ENCODE results near the gene GMPPB. TPM values are rescaled to one million over a fixed set of nuclear protein-coding genes. Genes with fewer than 3 reads are reported as not detected.

The GMPPB gene
- polyA plus RNA-seq, 3 donors from 2014 or later: 13.5 to 35.2 (median 32.5) TPM

GRCh38 chr3:49716169-49716568, 7.6 kb downstream of the GMPPB start:
- DNase-seq: no peak
- no peak overlapping the region for H3K27ac Mint-ChIP-seq

GRCh38 chr3:49715611-49716121, 8.1 kb downstream of the GMPPB start:
- H3K36me3 Mint-ChIP-seq: no peaks in the 10 kb centered on the region
- peaks cover 0 to 2% (median 0%) of the 10 kb centered on the region in 3 donors for H3K27me3 Mint-ChIP-seq (ENCODE audit: low read depth in 3 of 3)
- DNase-seq: no peak
- H3K27ac Mint-ChIP-seq: no peak overlapping the region
- no peaks in the 10 kb centered on the region for H3K9me3 Mint-ChIP-seq
- H3K4me1 Mint-ChIP-seq: peaks cover 43 to 44% of the 10 kb centered on the region in 2 donors
- no peak overlapping the region for H3K4me3 Mint-ChIP-seq

More at GRCh38 chr3:49716169-49716568, 7.6 kb downstream of the GMPPB start:
- peaks cover 0 to 2% (median 0%) of the 10 kb centered on the region in 3 donors for H3K27me3 Mint-ChIP-seq (ENCODE audit: low read depth in 3 of 3)
- peaks cover 38 to 44% of the 10 kb centered on the region in 2 donors for H3K4me1 Mint-ChIP-seq
- H3K36me3 Mint-ChIP-seq: no peaks in the 10 kb centered on the region
- no peaks in the 10 kb centered on the region for H3K9me3 Mint-ChIP-seq
- H3K4me3 Mint-ChIP-seq: no peak overlapping the region

GRCh38 chr3:49714728-49715550, 8.8 kb downstream of the GMPPB start:
- peaks cover 0 to 2% (median 0%) of the 10 kb centered on the region in 3 donors for H3K27me3 Mint-ChIP-seq (ENCODE audit: low read depth in 3 of 3)
- peaks cover 39 to 43% of the 10 kb centered on the region in 2 donors for H3K4me1 Mint-ChIP-seq
- H3K4me3 Mint-ChIP-seq: no peak overlapping the region
- no peak for DNase-seq
- no peak overlapping the region for H3K27ac Mint-ChIP-seq
- H3K36me3 Mint-ChIP-seq: no peaks in the 10 kb centered on the region
- H3K9me3 Mint-ChIP-seq: no peaks in the 10 kb centered on the region

- peaks cover 25 to 29% of the 10 kb centered on the region in 2 donors for H3K4me1 Mint-ChIP-seq
- no peak overlapping the region for H3K4me3 Mint-ChIP-seq
- H3K27ac Mint-ChIP-seq: no peak overlapping the region
- no peak for DNase-seq
- peaks cover 0 to 1% (median 0%) of the 10 kb centered on the region in 3 donors for H3K36me3 Mint-ChIP-seq
- no peaks in the 10 kb centered on the region for H3K9me3 Mint-ChIP-seq
- H3K27me3 Mint-ChIP-seq (ENCODE audit: low read depth in 3 of 3): no peaks in the 10 kb centered on the region
Observed at GRCh38 chr3:49713336-49714105, 10.2 kb downstream of the GMPPB start.

GRCh38 chr3:49712631-49713317, 11.0 kb downstream of the GMPPB start:
- Mint-ChIP-seq H3K27me3 (ENCODE audit: low read depth in 3 of 3) (no peaks in the 10 kb centered on the region), H3K4me1 (peaks cover 23 to 28% of the 10 kb centered on the region in 2 donors), H3K9me3 (no peaks in the 10 kb centered on the region), H3K4me3 (peak overlapping the region in 1 of 5 donors; percentile 29), H3K36me3 (peaks cover 0 to 6% (median under 1%) of the 10 kb centered on the region in 3 donors), H3K27ac (peak overlapping the region in 2 of 6 donors; percentile 12 to 60)
- no peak for DNase-seq

GRCh38 chr3:49712166-49712565, 11.6 kb downstream of the GMPPB start:
- peaks cover 23 to 28% of the 10 kb centered on the region in 2 donors for H3K4me1 Mint-ChIP-seq
- H3K27me3 Mint-ChIP-seq (ENCODE audit: low read depth in 3 of 3): no peaks in the 10 kb centered on the region
- peaks cover 2 to 8% (median 4%) of the 10 kb centered on the region in 3 donors for H3K36me3 Mint-ChIP-seq
- no peak for DNase-seq
- peak overlapping the region in 2 of 5 donors; percentile 7 to 29 for H3K4me3 Mint-ChIP-seq
- peak overlapping the region in 4 of 6 donors; percentile 12 to 51 (median 38) for H3K27ac Mint-ChIP-seq
- no peaks in the 10 kb centered on the region for H3K9me3 Mint-ChIP-seq

GRCh38 chr3:49711489-49711888, 12.3 kb downstream of the GMPPB start:
- no peaks in the 10 kb centered on the region for H3K9me3 Mint-ChIP-seq
- H3K27ac Mint-ChIP-seq: peak overlapping the region; percentile 43 to 89 (median 60)
- DNase-seq: peak; percentile 38 to 50 (median 41)
- peaks cover 4 to 8% (median 4%) of the 10 kb centered on the region in 3 donors for H3K36me3 Mint-ChIP-seq
- H3K27me3 Mint-ChIP-seq (ENCODE audit: low read depth in 3 of 3): no peaks in the 10 kb centered on the region
- H3K4me3 Mint-ChIP-seq: peak overlapping the region; percentile 1 to 54 (median 18)
- peaks cover 23 to 28% of the 10 kb centered on the region in 2 donors for H3K4me1 Mint-ChIP-seq

- H3K27ac Mint-ChIP-seq: no peak overlapping the region
- H3K9me3 Mint-ChIP-seq: no peaks in the 10 kb centered on the region
- no peaks in the 10 kb centered on the region for H3K27me3 Mint-ChIP-seq (ENCODE audit: low read depth in 3 of 3)
Observed at GRCh38 chr3:49709852-49710251, 13.9 kb downstream of the GMPPB start.

GRCh38 chr3:49707113-49707480, 16.7 kb downstream of the GMPPB start:
- H3K27ac Mint-ChIP-seq: peak overlapping the region in 1 of 6 donors; percentile 34
- peaks cover 9 to 16% of the 10 kb centered on the region in 2 donors for H3K4me1 Mint-ChIP-seq
- DNase-seq: no peak
- H3K4me3 Mint-ChIP-seq: no peak overlapping the region
- no peaks in the 10 kb centered on the region for H3K9me3 Mint-ChIP-seq
- no peaks in the 10 kb centered on the region for H3K27me3 Mint-ChIP-seq (ENCODE audit: low read depth in 3 of 3)
- peaks cover 4 to 11% (median 4%) of the 10 kb centered on the region in 3 donors for H3K36me3 Mint-ChIP-seq

More at GRCh38 chr3:49709852-49710251, 13.9 kb downstream of the GMPPB start:
- Mint-ChIP-seq H3K36me3 (peaks cover 4 to 8% (median 4%) of the 10 kb centered on the region in 3 donors), H3K4me3 (no peak overlapping the region), H3K4me1 (peaks cover 22 to 28% of the 10 kb centered on the region in 2 donors)
- DNase-seq: no peak

- H3K27ac Mint-ChIP-seq: peak overlapping the region in 2 of 6 donors; percentile 8 to 34
- no peak overlapping the region for H3K4me3 Mint-ChIP-seq
- DNase-seq: no peak
- no peaks in the 10 kb centered on the region for H3K9me3 Mint-ChIP-seq
- H3K36me3 Mint-ChIP-seq: peaks cover 4 to 11% (median 4%) of the 10 kb centered on the region in 3 donors
- no peaks in the 10 kb centered on the region for H3K27me3 Mint-ChIP-seq (ENCODE audit: low read depth in 3 of 3)
- H3K4me1 Mint-ChIP-seq: peaks cover 5 to 11% of the 10 kb centered on the region in 2 donors
Observed at GRCh38 chr3:49706456-49707112, 17.2 kb downstream of the GMPPB start.

- no peaks in the 10 kb centered on the region for H3K9me3 Mint-ChIP-seq
- DNase-seq: no peak
- no peaks in the 10 kb centered on the region for H3K27me3 Mint-ChIP-seq (ENCODE audit: low read depth in 3 of 3)
- no peak overlapping the region for H3K4me3 Mint-ChIP-seq
- peaks cover 0 to 2% of the 10 kb centered on the region in 2 donors for H3K4me1 Mint-ChIP-seq
- H3K27ac Mint-ChIP-seq: no peak overlapping the region
- H3K36me3 Mint-ChIP-seq: peaks cover 4 to 11% (median 4%) of the 10 kb centered on the region in 3 donors
Observed at GRCh38 chr3:49705390-49705960, 18.3 kb downstream of the GMPPB start.

GRCh38 chr3:49704629-49705028, 19.1 kb downstream of the GMPPB start:
- H3K4me3 Mint-ChIP-seq: no peak overlapping the region
- peaks cover 0 to 2% of the 10 kb centered on the region in 2 donors for H3K4me1 Mint-ChIP-seq
- DNase-seq: no peak
- no peak overlapping the region for H3K27ac Mint-ChIP-seq
- no peaks in the 10 kb centered on the region for H3K9me3 Mint-ChIP-seq
- peaks cover 4 to 11% (median 4%) of the 10 kb centered on the region in 3 donors for H3K36me3 Mint-ChIP-seq
- no peaks in the 10 kb centered on the region for H3K27me3 Mint-ChIP-seq (ENCODE audit: low read depth in 3 of 3)
